ENCODE results near the gene CRAT.

- TF ChIP-seq, protein P1, sequence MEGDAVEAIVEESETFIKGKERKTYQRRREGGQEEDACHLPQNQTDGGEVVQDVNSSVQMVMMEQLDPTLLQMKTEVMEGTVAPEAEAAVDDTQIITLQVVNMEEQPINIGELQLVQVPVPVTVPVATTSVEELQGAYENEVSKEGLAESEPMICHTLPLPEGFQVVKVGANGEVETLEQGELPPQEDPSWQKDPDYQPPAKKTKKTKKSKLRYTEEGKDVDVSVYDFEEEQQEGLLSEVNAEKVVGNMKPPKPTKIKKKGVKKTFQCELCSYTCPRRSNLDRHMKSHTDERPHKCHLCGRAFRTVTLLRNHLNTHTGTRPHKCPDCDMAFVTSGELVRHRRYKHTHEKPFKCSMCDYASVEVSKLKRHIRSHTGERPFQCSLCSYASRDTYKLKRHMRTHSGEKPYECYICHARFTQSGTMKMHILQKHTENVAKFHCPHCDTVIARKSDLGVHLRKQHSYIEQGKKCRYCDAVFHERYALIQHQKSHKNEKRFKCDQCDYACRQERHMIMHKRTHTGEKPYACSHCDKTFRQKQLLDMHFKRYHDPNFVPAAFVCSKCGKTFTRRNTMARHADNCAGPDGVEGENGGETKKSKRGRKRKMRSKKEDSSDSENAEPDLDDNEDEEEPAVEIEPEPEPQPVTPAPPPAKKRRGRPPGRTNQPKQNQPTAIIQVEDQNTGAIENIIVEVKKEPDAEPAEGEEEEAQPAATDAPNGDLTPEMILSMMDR (IDR thresholded peaks at IDR 0.05), result no peak
- TF ChIP-seq POLR2A (IDR thresholded peaks at IDR 0.05), result no peak
Measured at GRCh38 chr9:129121483-129121882, 10.9 kb upstream of the CRAT start.

Measured in uterus (tissue), 2 donors.